ENCODE results near the gene SKP1.
A peak's percentile ranks its signal among the peaks of the same experiment; 100 is the strongest.
"Not testable (repeated sequence)": the region's sequence is repeated elsewhere in the genome, so short reads cannot be mapped to it uniquely, and the experiment has no call there.

SKP1 gene

DNA sequence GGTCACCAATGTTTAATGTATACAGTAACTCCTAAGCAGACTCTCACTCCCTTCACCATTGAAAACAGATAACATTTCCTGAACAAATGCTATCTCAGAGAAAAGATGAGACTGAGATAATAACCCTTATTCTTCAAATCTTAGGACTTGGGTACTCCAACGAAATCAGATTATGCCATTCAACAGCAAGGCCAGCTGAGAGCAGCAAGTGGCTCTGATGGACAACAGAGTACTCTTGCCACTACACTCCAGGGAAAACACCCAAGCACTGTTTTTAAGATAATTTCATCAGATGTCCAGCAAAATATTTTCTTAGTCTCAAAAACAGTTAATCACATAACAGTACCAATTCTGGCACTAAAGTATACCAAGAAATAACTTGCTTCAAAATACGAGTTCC, 39.0 kb upstream of the SKP1 start:
- peaks cover 0 to 3% of the 10 kb centered on the region in 2 experiments for H3K4me1 ChIP-seq (ENCODE audit: control insufficient read depth in 1 of 2, insufficient read depth in 1 of 2, low read depth in 1 of 2, low read length in 1 of 2)
- H3K27me3 ChIP-seq, result no peaks in the 10 kb centered on the region
- no peak for TF ChIP-seq CTCF (IDR thresholded peaks at IDR 0.05)
- H3K4me3 ChIP-seq (ENCODE audit: low read depth in 1 of 2, low read length in 1 of 2), result no peak overlapping the region
- H3K27ac ChIP-seq, result no peak overlapping the region
- H3K9me3 ChIP-seq, result no peaks in the 10 kb centered on the region
- H3K36me3 ChIP-seq, result peaks cover 3% of the 10 kb centered on the region

- H3K27ac ChIP-seq; H3K36me3 ChIP-seq; H3K9me3 ChIP-seq; H3K4me3 ChIP-seq (ENCODE audit: low read depth in 1 of 2, low read length in 1 of 2); H3K27me3 ChIP-seq: not testable (repeated sequence)
- H3K4me1 ChIP-seq (ENCODE audit: control insufficient read depth in 1 of 2, insufficient read depth in 1 of 2, low read depth in 1 of 2, low read length in 1 of 2), result peaks cover 7 to 12% of the 10 kb centered on the region in 2 experiments
Measured at GRCh38 chr5:134211263-134212031, 34.7 kb upstream of the SKP1 start.

DNA sequence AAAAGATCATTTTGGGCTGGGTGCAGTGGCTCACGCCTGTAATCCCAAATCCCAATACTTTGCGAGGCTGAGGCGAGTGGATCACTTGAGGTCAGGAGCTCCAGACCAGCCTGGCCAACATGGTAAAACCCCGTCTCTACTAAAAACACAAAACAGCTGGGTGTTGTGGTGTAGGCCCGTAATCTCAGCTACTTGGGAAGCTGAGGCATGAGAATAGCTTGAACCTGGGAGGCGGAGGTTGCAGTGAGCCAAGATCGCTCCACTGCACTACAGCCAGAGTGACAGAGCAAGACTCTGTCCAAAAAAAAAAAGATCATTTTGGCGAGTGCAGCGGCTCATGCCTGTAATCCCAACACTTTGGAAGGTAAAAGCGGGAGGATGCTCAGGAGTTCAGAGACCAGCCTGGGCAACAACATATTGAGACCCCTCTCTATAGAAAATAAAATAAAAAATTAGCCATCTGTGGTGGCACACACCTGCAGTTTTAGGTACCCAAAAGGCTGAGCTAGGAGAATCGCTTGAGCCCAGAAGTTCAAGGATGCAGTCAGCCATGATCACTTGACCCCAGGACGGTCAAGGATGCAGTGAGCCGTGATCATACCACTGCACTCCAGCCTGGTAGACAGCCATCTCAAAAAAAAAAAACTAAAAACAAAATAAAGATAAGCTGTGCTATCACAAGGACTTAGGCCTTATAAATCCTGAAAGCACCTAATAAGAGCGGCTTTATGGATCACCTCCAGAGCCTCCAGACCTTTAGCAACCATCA, 32.9 kb upstream of the SKP1 start:
- H3K4me3 ChIP-seq (ENCODE audit: low read depth in 1 of 2, low read length in 1 of 2), result no peak overlapping the region
- no peak for TF ChIP-seq CTCF (IDR thresholded peaks at IDR 0.05)
- H3K9me3 ChIP-seq, result no peaks in the 10 kb centered on the region
- peaks cover 12% of the 10 kb centered on the region for H3K36me3 ChIP-seq
- H3K4me1 ChIP-seq (ENCODE audit: control insufficient read depth in 1 of 2, insufficient read depth in 1 of 2, low read depth in 1 of 2, low read length in 1 of 2), result peaks cover 7 to 12% of the 10 kb centered on the region in 2 experiments
- H3K27me3 ChIP-seq, result no peaks in the 10 kb centered on the region
- H3K27ac ChIP-seq, result no peak overlapping the region

DNA sequence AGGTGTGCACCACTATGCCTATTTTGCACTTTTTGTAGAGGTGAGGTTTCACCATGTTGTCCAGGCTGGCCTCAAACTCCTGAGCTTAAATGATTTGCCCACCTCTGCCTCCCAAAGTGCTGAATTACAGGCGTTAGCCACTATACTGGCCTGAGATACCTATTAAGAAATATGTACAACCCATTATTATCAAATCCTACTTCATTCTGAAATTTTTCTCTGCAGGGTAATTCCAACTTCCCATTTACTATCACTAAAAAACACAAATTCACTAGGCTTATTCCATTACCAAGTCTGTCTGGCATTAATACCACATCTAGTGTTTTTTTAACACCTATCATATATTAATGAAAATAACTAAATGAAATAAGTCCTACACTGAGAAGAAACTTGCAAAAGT, 30.9 kb upstream of the SKP1 start:
- Histone ChIP-seq H3K9me3 (no peaks in the 10 kb centered on the region), H3K27ac (peak overlapping the region; percentile 29), H3K4me3 (ENCODE audit: low read depth in 1 of 2, low read length in 1 of 2) (no peak overlapping the region), H3K27me3 (no peaks in the 10 kb centered on the region), H3K4me1 (ENCODE audit: control insufficient read depth in 1 of 2, insufficient read depth in 1 of 2, low read depth in 1 of 2, low read length in 1 of 2) (peaks cover 7 to 12% of the 10 kb centered on the region in 2 experiments), H3K36me3 (peaks cover 30% of the 10 kb centered on the region)
- TF ChIP-seq CTCF (IDR thresholded peaks at IDR 0.05), result no peak

DNA sequence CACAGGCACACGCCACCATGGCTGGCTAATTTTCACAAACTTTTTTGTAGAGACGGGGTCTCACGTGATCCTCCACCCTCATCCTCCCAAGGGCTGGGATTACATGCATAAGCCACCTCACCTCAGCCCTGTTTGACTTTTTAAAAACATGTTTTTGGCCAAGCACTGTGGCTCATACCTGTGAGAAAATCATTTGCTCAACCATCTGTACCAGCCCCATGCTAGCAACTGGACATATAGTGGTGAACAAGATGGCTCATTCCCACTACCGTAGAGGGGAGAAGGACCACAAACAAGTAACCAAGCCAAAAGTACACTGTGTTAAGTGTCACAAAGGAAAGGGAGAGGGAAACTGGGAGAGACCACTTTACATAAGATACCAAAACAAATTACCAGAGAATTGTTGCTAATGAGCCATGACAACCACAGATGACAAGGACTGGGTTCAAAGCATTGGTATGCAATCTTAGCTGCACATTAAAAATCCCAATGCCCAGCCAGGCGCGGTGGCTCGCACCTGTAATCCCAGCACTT, 29.9 kb upstream of the SKP1 start:
- no peak overlapping the region for H3K27ac ChIP-seq
- peaks cover 39% of the 10 kb centered on the region for H3K36me3 ChIP-seq
- H3K4me3 ChIP-seq (ENCODE audit: low read depth in 1 of 2, low read length in 1 of 2), result no peak overlapping the region
- no peak for TF ChIP-seq CTCF (IDR thresholded peaks at IDR 0.05)
- H3K27me3 ChIP-seq, result no peaks in the 10 kb centered on the region
- no peaks in the 10 kb centered on the region for H3K9me3 ChIP-seq
- peaks cover 7 to 12% of the 10 kb centered on the region in 2 experiments for H3K4me1 ChIP-seq (ENCODE audit: control insufficient read depth in 1 of 2, insufficient read depth in 1 of 2, low read depth in 1 of 2, low read length in 1 of 2)

GRCh38 chr5:134204575-134204974, 27.8 kb upstream of the SKP1 start:
- no peak overlapping the region for H3K27ac ChIP-seq
- peaks cover 7 to 12% of the 10 kb centered on the region in 2 experiments for H3K4me1 ChIP-seq (ENCODE audit: control insufficient read depth in 1 of 2, insufficient read depth in 1 of 2, low read depth in 1 of 2, low read length in 1 of 2)
- no peak for TF ChIP-seq CTCF (IDR thresholded peaks at IDR 0.05)
- H3K36me3 ChIP-seq, result peaks cover 60% of the 10 kb centered on the region
- H3K27me3 ChIP-seq, result no peaks in the 10 kb centered on the region
- no peaks in the 10 kb centered on the region for H3K9me3 ChIP-seq
- H3K4me3 ChIP-seq (ENCODE audit: low read depth in 1 of 2, low read length in 1 of 2), result no peak overlapping the region

Measured in neutrophil (primary cell).